ENCODE measurements around the gene DPH6. TPM values are rescaled to one million over a fixed set of nuclear protein-coding genes. Genes with fewer than 3 reads are reported as not detected.
A peak's percentile ranks its signal among the peaks of the same experiment; 100 is the strongest.

Gene DPH6
- total RNA-seq, 2 donors from 2014 or later = 14.8 to 15.3 TPM

DNA sequence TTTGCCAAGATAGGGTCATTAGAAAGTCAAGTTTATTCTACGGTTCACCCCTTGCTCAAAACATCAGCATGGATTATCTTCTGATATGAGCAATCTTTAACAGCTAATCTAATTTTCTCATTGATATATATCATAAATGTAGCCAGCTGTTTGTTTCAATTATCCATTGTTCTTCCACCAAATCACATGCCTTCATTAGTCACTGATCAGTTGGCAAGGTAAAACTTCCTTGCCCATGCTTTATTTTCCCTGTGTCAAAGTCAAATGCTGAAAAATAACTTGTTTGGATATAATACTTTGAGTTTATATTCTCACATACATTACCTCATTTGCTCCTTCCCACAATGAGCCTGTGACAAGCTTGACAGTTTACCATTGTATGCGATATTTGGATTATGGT lies 60.6 kb downstream of the DPH6 start:
- Histone ChIP-seq H3K27me3 (no peaks in the 10 kb centered on the region), H3K4me1 (no peaks in the 10 kb centered on the region), H3K36me3 (no peaks in the 10 kb centered on the region), H3K9ac (ENCODE audit: low read depth in 2 of 2, low read length in 2 of 2) (no peak overlapping the region), H3K4me3 (no peak overlapping the region), H3K27ac (no peak overlapping the region), H3K9me3 (no peaks in the 10 kb centered on the region)
- no peak for DNase-seq
- intact Hi-C loops (cut with DNase I) = no loop called here
- TF ChIP-seq, protein P1, sequence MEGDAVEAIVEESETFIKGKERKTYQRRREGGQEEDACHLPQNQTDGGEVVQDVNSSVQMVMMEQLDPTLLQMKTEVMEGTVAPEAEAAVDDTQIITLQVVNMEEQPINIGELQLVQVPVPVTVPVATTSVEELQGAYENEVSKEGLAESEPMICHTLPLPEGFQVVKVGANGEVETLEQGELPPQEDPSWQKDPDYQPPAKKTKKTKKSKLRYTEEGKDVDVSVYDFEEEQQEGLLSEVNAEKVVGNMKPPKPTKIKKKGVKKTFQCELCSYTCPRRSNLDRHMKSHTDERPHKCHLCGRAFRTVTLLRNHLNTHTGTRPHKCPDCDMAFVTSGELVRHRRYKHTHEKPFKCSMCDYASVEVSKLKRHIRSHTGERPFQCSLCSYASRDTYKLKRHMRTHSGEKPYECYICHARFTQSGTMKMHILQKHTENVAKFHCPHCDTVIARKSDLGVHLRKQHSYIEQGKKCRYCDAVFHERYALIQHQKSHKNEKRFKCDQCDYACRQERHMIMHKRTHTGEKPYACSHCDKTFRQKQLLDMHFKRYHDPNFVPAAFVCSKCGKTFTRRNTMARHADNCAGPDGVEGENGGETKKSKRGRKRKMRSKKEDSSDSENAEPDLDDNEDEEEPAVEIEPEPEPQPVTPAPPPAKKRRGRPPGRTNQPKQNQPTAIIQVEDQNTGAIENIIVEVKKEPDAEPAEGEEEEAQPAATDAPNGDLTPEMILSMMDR (IDR thresholded peaks at IDR 0.05) = no peak

DNA sequence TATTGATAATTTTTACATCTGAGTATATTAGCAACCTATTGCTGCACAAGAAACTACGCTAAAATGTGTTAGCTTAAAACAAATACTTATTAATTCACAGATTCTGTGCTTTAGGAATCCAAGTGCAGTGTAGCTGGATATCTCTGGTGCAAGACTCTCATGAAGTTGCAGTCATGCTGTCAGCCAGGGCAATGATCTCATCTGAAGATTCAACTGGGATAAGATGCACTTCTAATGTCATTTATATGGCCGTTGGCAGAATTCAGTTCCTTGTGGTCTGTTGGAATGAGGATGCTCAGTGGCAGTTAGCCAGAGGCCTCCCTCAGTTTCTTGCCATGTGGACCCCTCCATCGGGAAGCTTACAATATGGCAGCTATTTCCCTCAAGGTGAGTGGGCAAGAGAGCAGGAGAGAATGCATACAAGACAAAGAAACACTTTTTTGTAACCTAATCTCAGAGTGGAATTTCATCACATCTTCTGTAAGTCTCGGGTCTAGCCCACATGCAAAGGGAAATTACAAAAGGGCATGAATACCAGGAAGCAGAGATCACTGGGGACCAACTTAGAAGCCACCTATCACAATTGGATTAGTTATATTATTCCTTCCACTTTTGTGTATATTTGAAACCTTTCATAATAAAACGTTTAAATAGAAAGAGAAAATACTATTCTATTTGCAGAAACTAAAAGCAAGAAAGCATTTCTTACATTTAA lies 61.6 kb downstream of the DPH6 start:
- no peak overlapping the region for H3K27ac ChIP-seq
- TF ChIP-seq, protein P1 (IDR thresholded peaks at IDR 0.05) = no peak
- H3K27me3 ChIP-seq = no peaks in the 10 kb centered on the region
- no peak overlapping the region for H3K9ac ChIP-seq (ENCODE audit: low read depth in 2 of 2, low read length in 2 of 2)
- H3K9me3 ChIP-seq = no peaks in the 10 kb centered on the region
- no peak overlapping the region for H3K4me3 ChIP-seq
- H3K4me1 ChIP-seq = no peaks in the 10 kb centered on the region
- intact Hi-C loops (cut with DNase I) = no loop called here
- DNase-seq = no peak
- H3K36me3 ChIP-seq = no peaks in the 10 kb centered on the region

DNA sequence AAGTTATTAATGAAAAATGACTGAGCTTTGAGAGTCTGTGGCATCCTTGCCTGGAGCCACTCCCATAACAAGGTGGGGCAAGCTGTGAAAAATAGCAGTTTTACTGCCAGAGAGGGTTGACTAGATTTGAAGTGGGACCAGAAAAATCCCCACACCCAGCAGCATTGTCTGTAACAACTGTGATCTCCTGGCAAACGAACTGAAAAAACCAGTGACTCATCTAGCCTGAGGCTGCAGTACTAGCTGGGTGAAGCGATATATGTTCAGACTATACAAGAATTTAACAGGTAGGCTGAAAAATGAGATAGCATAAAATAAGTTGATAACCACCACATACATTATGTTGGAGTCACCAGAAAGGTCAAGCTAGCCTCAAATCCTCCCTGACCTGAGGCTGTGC lies 64.0 kb downstream of the DPH6 start:
- TF ChIP-seq, protein P1 (IDR thresholded peaks at IDR 0.05) = no peak
- no peak overlapping the region for H3K27ac ChIP-seq
- H3K9ac ChIP-seq (ENCODE audit: low read depth in 2 of 2, low read length in 2 of 2) = no peak overlapping the region
- no peaks in the 10 kb centered on the region for H3K9me3 ChIP-seq
- H3K36me3 ChIP-seq = no peaks in the 10 kb centered on the region
- intact Hi-C loops (cut with DNase I) = no loop called here
- no peaks in the 10 kb centered on the region for H3K27me3 ChIP-seq
- DNase-seq = peak; percentile 27
- H3K4me1 ChIP-seq = no peaks in the 10 kb centered on the region
- no peak overlapping the region for H3K4me3 ChIP-seq

DNA sequence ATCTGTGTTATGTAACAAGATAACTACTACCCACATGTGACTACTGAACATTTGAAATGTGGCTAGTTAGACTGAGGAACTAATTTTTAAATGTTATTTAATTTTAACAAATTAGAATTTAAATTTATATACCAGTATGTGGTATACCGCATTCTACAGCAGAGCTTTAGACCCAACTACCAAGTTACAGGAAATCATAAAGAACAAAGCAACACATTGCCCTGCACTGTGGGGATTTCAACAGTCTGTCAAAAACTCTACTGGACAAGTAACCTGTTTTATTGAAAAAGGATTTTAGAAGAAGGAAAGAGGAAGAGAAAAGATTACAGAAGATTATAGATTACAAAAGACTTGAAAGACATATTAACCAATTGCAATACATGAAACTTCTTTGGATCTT lies 64.9 kb downstream of the DPH6 start:
- Histone ChIP-seq H3K9ac (ENCODE audit: low read depth in 2 of 2, low read length in 2 of 2) (no peak overlapping the region), H3K4me3 (no peak overlapping the region), H3K27me3 (no peaks in the 10 kb centered on the region), H3K27ac (no peak overlapping the region), H3K4me1 (no peaks in the 10 kb centered on the region), H3K36me3 (no peaks in the 10 kb centered on the region), H3K9me3 (no peaks in the 10 kb centered on the region)
- DNase-seq = no peak
- TF ChIP-seq, protein P1 (IDR thresholded peaks at IDR 0.05) = no peak
- intact Hi-C loops (cut with DNase I) = no loop called here

DNA sequence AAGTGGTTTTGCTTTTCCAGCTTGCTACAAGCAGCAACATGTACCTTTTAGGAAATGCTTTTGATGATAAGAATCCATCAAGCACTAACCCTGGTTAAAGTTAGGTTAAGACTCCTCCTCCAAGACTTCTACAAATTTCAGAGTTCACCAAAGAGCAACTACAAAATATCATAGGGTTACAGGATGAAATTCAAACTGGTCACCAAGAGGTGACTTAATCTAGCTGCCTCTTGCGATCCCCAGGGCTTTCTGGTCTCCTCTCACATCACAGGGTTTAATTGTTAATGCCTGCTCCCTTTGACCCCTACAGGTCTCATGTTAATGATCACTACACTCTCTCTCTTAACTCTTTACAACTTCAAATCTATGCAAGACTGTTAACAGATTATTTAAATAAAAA lies 66.5 kb downstream of the DPH6 start:
- H3K27me3 ChIP-seq = no peaks in the 10 kb centered on the region
- TF ChIP-seq, protein P1 (IDR thresholded peaks at IDR 0.05) = no peak
- H3K27ac ChIP-seq = no peak overlapping the region
- H3K4me1 ChIP-seq = no peaks in the 10 kb centered on the region
- H3K4me3 ChIP-seq = no peak overlapping the region
- DNase-seq = no peak
- H3K36me3 ChIP-seq = no peaks in the 10 kb centered on the region
- intact Hi-C loops (cut with DNase I) = no loop called here
- no peak overlapping the region for H3K9ac ChIP-seq (ENCODE audit: low read depth in 2 of 2, low read length in 2 of 2)
- H3K9me3 ChIP-seq = no peaks in the 10 kb centered on the region
